Measurements from ENCODE around the gene ABHD8.

DNA sequence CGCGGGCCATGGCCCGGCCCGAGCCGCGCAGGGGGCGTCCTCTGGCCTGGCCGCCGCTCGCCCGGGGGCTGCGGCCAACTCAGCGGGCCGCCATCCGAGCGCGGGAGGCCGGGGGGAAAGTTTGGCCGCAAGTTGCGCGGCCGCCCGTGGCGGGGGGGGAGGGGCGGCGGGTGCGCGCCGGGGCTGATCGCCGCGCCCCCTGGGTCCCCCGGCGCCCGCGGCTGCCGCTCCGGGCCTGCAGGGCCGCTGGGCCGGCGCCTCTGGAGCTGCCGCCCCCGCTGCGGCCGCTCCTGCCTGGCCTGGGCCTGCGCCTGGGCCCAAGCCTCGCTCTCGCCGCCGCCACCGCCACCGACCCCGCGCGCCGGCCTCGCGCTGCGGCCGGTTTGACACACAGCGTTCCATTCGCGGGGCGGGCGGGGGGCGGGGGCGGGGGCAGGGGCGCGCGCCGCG is 57.7 kb downstream of the ABHD8 start, which contains the start of gene NR2F6:
- TF ChIP-seq, protein P1, sequence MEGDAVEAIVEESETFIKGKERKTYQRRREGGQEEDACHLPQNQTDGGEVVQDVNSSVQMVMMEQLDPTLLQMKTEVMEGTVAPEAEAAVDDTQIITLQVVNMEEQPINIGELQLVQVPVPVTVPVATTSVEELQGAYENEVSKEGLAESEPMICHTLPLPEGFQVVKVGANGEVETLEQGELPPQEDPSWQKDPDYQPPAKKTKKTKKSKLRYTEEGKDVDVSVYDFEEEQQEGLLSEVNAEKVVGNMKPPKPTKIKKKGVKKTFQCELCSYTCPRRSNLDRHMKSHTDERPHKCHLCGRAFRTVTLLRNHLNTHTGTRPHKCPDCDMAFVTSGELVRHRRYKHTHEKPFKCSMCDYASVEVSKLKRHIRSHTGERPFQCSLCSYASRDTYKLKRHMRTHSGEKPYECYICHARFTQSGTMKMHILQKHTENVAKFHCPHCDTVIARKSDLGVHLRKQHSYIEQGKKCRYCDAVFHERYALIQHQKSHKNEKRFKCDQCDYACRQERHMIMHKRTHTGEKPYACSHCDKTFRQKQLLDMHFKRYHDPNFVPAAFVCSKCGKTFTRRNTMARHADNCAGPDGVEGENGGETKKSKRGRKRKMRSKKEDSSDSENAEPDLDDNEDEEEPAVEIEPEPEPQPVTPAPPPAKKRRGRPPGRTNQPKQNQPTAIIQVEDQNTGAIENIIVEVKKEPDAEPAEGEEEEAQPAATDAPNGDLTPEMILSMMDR (conservative IDR thresholded peaks at IDR 0.05 in 1 of 2, IDR thresholded peaks at IDR 0.05 in 1 of 2; ENCODE audit: low read depth in 1 of 2, low read length in 2 of 2), result no peak
- TF ChIP-seq EZH2 (IDR thresholded peaks at IDR 0.05; ENCODE audit: low read length, missing control alignments), result no peak
